HG03097 (cell line): ENCODE measurements around the gene CNPY1.

Experiments used
- ATAC-seq: cut with Tn5 transposase; IDR thresholded peaks from one replicate; pipeline ENCODE4 v1.9.1; 2021; ENCODE audit not compliant: unreplicated experiment, low FRiP score

Gene CNPY1

GRCh38 chr7:155457544-155458110 is 88.7 kb downstream of the CNPY1 start:
- no peak for ATAC-seq

GRCh38 chr7:155456738-155457543 is 89.4 kb downstream of the CNPY1 start:
- ATAC-seq, result no peak

GRCh38 chr7:155455776-155456737 is 90.3 kb downstream of the CNPY1 start:
- no peak for ATAC-seq

- no peak for ATAC-seq
Measured at GRCh38 chr7:155455132-155455693, 91.1 kb downstream of the CNPY1 start.

- no peak for ATAC-seq
Measured at GRCh38 chr7:155454183-155455112, 91.9 kb downstream of the CNPY1 start.

- no peak for ATAC-seq
Measured at GRCh38 chr7:155453296-155454182, 92.8 kb downstream of the CNPY1 start.

- ATAC-seq, result no peak
Measured at GRCh38 chr7:155452505-155453295, 93.7 kb downstream of the CNPY1 start.

- no peak for ATAC-seq
Measured at GRCh38 chr7:155451840-155452239, 94.5 kb downstream of the CNPY1 start.
